ENCODE results near the gene RPL4. TPM values are rescaled to one million over a fixed set of nuclear protein-coding genes. Genes with fewer than 3 reads are reported as not detected.
A peak's percentile ranks its signal among the peaks of the same experiment; 100 is the strongest.
"Not testable (repeated sequence)": the region's sequence is repeated elsewhere in the genome, so short reads cannot be mapped to it uniquely, and the experiment has no call there.

Gene RPL4
- total and polyA plus RNA-seq, 5 experiments from 2014 or later = 1,518 to 3,880 (median 1,766) TPM

GRCh38 chr15:66486887-66487286 is 17.8 kb downstream of the RPL4 start:
- no peak overlapping the region for H3K4me3 Mint-ChIP-seq
- peak overlapping the region in 3 of 10 donors; percentile 11 to 81 (median 72) for H3K27ac Mint-ChIP-seq
- ATAC-seq (no peak), DNase-seq (no peak)
- peaks cover 0 to 7% (median 4%) of the 10 kb centered on the region in 4 donors for H3K4me1 Mint-ChIP-seq
- H3K9me3 Mint-ChIP-seq = no peaks in the 10 kb centered on the region
- H3K36me3 Mint-ChIP-seq = peaks cover 0 to 80% (median 10%) of the 10 kb centered on the region in 3 donors
- H3K27me3 Mint-ChIP-seq = no peaks in the 10 kb centered on the region
- POLR2A ChIA-PET = interaction anchor here (3.5 kb wide), 1 partner anchor 11 kb away, joined by 11 read pairs; the partner anchor contains the start of gene SNAPC5

DNA sequence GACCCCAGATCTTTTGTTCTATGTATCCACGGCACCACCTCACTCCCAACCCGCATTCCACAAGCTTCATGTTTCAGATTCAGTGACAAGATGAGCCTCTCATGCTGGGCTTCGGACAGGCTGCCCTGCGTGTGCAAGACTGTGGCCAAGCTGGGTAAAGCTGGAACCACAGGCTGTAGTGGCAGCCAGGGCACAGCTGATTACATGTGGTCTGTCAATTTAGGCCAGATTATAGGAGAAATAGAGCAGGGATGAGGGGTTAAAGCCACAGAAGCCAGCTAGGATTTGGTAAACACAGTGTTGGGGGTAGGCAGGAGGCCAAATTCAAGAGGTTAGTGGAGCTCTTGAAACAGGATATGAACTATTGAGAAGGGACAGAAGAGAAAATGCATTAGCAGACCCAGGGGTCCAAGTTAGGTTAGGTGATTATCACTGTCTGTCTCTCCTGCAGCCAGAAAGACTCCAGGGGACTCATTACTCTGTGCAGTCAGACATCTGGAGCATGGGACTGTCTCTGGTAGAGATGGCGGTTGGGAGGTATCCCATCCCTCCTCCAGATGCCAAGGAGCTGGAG is 20.0 kb downstream of the RPL4 start:
- Mint-ChIP-seq H3K4me1 (peaks cover 0 to 7% (median 4%) of the 10 kb centered on the region in 4 donors), H3K4me3 (no peak overlapping the region), H3K9me3 (no peaks in the 10 kb centered on the region), H3K27me3 (no peaks in the 10 kb centered on the region), H3K27ac (peak overlapping the region in 7 of 10 donors; percentile 37 to 90 (median 67)), H3K36me3 (peaks cover 0 to 77% (median 14%) of the 10 kb centered on the region in 3 donors)
- DNase-seq (no peak), ATAC-seq (no peak)
- POLR2A ChIA-PET = interaction anchor here (3.5 kb wide), 1 partner anchor 13 kb away, joined by 11 read pairs; the partner anchor contains the start of gene SNAPC5

GRCh38 chr15:66483131-66483566 is 21.5 kb downstream of the RPL4 start:
- POLR2A ChIA-PET = no interaction called here
- Mint-ChIP-seq H3K4me3 (no peak overlapping the region), H3K27me3 (no peaks in the 10 kb centered on the region), H3K4me1 (peaks cover 0 to 11% (median 6%) of the 10 kb centered on the region in 4 donors), H3K9me3 (no peaks in the 10 kb centered on the region), H3K27ac (peak overlapping the region in 8 of 10 donors; percentile 32 to 90 (median 57)), H3K36me3 (peaks cover 0 to 65% (median 14%) of the 10 kb centered on the region in 3 donors)
- DNase-seq (no peak), ATAC-seq (no peak)

GRCh38 chr15:66482539-66482938 is 22.1 kb downstream of the RPL4 start:
- Mint-ChIP-seq H3K4me3 (no peak overlapping the region), H3K27me3 (no peaks in the 10 kb centered on the region), H3K36me3 (peaks cover 0 to 59% (median 14%) of the 10 kb centered on the region in 3 donors), H3K4me1 (peaks cover 0 to 10% (median 6%) of the 10 kb centered on the region in 4 donors), H3K9me3 (no peaks in the 10 kb centered on the region), H3K27ac (peak overlapping the region in 8 of 10 donors; percentile 47 to 90 (median 74))
- POLR2A ChIA-PET = no interaction called here
- ATAC-seq (no peak), DNase-seq (no peak)

GRCh38 chr15:66481107-66481856 is 23.4 kb downstream of the RPL4 start:
- H3K27ac Mint-ChIP-seq = peak overlapping the region in 6 of 10 donors; percentile 24 to 90 (median 58)

DNA sequence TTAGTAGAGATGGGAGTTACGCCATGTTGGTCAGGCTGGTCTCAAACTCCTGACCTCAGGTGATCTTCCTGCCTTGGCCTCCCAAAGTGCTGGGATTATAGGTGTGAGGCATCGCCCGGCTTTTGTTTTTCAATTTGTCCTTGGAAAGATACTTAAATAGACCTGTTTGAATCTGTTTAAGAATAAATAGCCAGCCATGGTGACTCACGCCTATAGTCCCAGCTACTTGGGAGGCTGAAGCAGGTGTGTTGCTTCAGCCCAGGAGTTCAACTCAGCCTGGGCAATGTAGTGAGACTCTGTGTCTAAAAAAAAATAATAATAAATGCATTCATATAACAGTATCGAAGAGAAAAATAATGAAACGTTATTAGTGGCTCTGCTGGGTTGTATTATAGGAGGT is 24.4 kb downstream of the RPL4 start:
- DNase-seq (no peak), ATAC-seq (no peak)
- Mint-ChIP-seq H3K27me3 (no peaks in the 10 kb centered on the region), H3K27ac (peak overlapping the region in 2 of 10 donors; percentile 4 to 32), H3K9me3 (no peaks in the 10 kb centered on the region), H3K4me1 (peaks cover 4 to 20% (median 13%) of the 10 kb centered on the region in 4 donors), H3K4me3 (no peak overlapping the region), H3K36me3 (peaks cover 0 to 45% (median 14%) of the 10 kb centered on the region in 3 donors)
- POLR2A ChIA-PET = no interaction called here

More at GRCh38 chr15:66481107-66481856, 23.4 kb downstream of the RPL4 start:
- ATAC-seq = no peak
- DNase-seq = no peak
- Mint-ChIP-seq H3K27me3 (no peaks in the 10 kb centered on the region), H3K36me3 (peaks cover 0 to 47% (median 14%) of the 10 kb centered on the region in 3 donors), H3K4me1 (peaks cover 2 to 19% (median 9%) of the 10 kb centered on the region in 4 donors), H3K4me3 (no peak overlapping the region), H3K9me3 (no peaks in the 10 kb centered on the region)
- POLR2A ChIA-PET = no interaction called here

DNA sequence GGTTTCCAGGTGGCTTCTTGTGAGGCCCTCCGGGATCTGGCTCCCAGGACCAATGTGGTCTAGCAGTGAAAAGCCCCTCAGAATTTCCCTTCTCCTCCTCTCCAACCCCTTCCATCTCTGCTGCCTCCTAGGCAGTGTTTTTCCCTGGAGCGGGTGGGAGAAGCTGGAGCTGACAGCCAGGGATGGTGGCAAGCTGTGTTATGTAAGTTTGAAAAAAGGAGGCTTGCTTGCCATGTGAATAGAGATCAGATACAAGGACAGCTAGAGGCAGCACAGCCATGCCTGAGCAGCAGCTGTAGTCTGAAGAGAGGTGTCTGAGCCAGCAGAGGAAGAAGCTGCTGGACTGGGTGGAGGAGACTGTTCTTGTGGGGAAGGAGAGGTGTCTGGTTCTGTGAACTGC is 27.6 kb downstream of the RPL4 start:
- POLR2A ChIA-PET = no interaction called here
- ATAC-seq (no peak), DNase-seq (no peak)
- peak overlapping the region; percentile 18 to 91 (median 80) for H3K27ac Mint-ChIP-seq
- H3K9me3 Mint-ChIP-seq = no peaks in the 10 kb centered on the region
- peaks cover 0 to 18% (median 7%) of the 10 kb centered on the region in 3 donors for H3K36me3 Mint-ChIP-seq
- no peaks in the 10 kb centered on the region for H3K27me3 Mint-ChIP-seq
- peaks cover 13 to 26% (median 18%) of the 10 kb centered on the region in 4 donors for H3K4me1 Mint-ChIP-seq
- no peak overlapping the region for H3K4me3 Mint-ChIP-seq

- ATAC-seq (no peak), DNase-seq (no peak)
- Mint-ChIP-seq H3K9me3 (no peaks in the 10 kb centered on the region), H3K36me3 (peaks cover 0 to 13% (median 6%) of the 10 kb centered on the region in 3 donors), H3K4me1 (peaks cover 18 to 31% (median 20%) of the 10 kb centered on the region in 4 donors), H3K4me3 (no peak overlapping the region), H3K27ac (peak overlapping the region; percentile 36 to 91 (median 74)), H3K27me3 (no peaks in the 10 kb centered on the region)
- POLR2A ChIA-PET = no interaction called here
Observed at GRCh38 chr15:66476535-66476934, 28.1 kb downstream of the RPL4 start.

DNA sequence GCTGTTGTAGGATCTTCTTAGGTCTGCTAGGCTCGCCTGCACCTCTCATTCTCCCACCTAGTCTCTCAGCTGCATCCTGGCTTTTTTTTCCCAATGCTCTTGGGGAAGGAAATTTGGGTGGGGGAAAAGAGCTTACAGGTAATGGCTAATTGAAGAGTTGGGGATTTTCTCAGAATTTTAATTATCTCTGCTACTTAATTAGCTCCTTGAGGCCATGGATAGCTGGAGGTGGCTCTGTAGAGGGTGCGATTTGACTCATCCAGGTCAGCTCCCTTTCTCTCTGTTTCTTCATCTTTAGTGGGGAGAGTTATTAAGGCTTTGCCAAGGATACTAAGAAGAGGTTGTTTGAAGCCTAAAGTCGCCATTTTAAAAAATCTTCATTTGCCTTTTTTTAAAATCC is 29.7 kb downstream of the RPL4 start:
- DNase-seq = no peak
- POLR2A ChIA-PET = no interaction called here
- ATAC-seq = no peak
- Mint-ChIP-seq H3K36me3 (peaks cover 0 to 3% (median 0%) of the 10 kb centered on the region in 3 donors), H3K4me1 (peaks cover 21 to 47% (median 34%) of the 10 kb centered on the region in 4 donors), H3K27ac (peak overlapping the region; percentile 2 to 91 (median 46)), H3K9me3 (no peaks in the 10 kb centered on the region), H3K4me3 (no peak overlapping the region), H3K27me3 (no peaks in the 10 kb centered on the region)

DNA sequence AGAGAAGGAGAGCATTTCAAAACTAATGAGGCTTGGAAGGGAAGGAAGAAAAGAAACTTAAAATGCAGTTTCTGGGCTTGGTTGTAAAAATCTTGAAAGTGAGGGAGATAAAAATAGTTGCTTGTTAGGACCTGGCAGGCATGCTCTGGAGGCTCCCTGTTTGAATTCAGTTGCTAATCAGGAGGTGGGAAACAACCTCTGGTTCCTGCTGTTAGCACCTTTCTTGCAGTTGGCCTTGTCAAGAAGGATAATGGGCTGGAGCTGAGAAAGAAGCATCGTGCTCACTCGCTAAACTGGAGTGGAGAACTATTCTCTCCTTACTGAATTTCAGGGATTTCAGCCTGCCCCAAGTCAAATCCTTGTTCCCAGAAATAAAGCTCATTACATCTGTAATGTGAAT is 30.5 kb downstream of the RPL4 start:
- Mint-ChIP-seq H3K27me3 (no peaks in the 10 kb centered on the region), H3K27ac (peak overlapping the region; percentile 6 to 86 (median 52)), H3K4me3 (no peak overlapping the region), H3K9me3 (no peaks in the 10 kb centered on the region), H3K4me1 (peaks cover 17 to 46% (median 36%) of the 10 kb centered on the region in 4 donors), H3K36me3 (peaks cover 0 to 6% (median 0%) of the 10 kb centered on the region in 3 donors)
- POLR2A ChIA-PET = no interaction called here
- ATAC-seq (no peak), DNase-seq (no peak)

DNA sequence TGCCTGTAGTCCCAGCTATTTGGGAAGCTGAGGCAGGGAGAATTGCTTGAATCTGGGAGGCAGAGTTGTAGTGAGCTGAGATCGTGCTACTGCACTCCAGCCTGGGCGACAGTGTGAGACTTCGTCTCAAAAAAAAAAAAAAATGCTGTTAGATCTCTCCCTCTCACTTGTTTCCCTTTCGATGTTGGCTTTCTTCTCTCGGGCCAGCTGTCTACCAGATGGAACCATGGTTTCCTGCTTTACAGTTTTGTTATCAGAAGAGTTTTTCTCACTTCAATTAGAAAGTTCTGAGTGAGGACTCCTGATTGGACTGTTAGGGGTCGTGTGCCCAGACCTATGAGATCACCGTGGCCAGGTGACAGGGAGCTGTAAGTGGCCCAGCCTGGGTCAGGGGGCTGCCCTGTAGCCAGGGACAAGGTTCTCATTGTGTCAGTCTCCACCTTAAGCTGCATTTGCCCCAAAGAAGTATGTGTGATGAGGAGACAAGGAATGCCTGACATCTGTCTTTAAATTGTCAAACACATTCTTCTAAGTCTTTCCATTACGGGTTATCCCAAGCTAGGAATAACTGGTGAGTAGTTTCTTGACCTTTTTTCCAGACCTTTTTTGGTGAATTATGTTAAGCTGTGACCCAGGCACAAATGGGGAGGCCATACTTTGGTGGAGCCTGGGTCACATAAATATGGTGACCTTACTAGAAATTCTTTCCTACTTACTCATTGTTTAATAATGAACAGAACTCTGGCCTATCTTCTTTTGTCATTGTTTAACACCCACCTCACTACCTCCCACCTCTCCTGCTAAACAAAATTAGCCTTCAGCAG is 32.3 kb downstream of the RPL4 start:
- POLR2A ChIA-PET = interaction anchor here (0.6 to 2.8 kb wide), 5 partner anchors 25 to 116 kb away, joined by 3 to 14 read pairs (median 6); partner anchors contain the start of genes MAP2K1, RPL4, SNAPC5 and TIPIN
- peak overlapping the region; percentile 79 to 96 (median 94) for H3K27ac Mint-ChIP-seq
- peak overlapping the region; percentile 46 to 86 (median 75) for H3K4me3 Mint-ChIP-seq
- peak in 9 of 10 donors; percentile 9 to 80 (median 61) for DNase-seq
- H3K27me3 Mint-ChIP-seq = no peaks in the 10 kb centered on the region
- H3K9me3 Mint-ChIP-seq = no peaks in the 10 kb centered on the region
- H3K36me3 Mint-ChIP-seq = peaks cover 0 to 9% (median 0%) of the 10 kb centered on the region in 3 donors
- peaks cover 17 to 46% (median 36%) of the 10 kb centered on the region in 4 donors for H3K4me1 Mint-ChIP-seq
- ATAC-seq = peak; percentile 97 to 98

DNA sequence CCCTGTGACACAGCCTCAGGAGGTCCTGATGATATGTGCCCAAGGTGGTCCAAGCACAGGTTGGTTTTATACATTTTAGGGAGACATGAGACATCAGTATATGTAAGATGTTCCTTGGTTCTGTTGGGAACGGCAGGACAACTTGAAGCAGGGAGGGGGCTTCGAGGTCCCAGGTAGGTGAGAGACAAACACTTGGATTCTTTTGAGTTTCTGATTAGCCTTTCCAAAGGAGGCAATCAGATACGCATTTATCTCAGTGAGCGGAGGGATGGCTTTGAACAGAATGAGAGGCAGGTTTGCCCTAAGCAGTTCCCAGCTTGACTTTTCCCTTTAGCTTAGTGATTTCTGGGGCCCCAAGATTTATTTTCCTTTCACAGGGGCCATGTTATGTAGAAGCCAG is 33.8 kb downstream of the RPL4 start:
- H3K27me3 Mint-ChIP-seq, ATAC-seq, H3K36me3 Mint-ChIP-seq, DNase-seq, H3K9me3 Mint-ChIP-seq: not testable (repeated sequence)
- Mint-ChIP-seq H3K27ac (peak overlapping the region; percentile 77 to 96 (median 90)), H3K4me3 (peak overlapping the region in 4 of 10 donors; percentile 4 to 64 (median 36)), H3K4me1 (peaks cover 6 to 37% (median 34%) of the 10 kb centered on the region in 4 donors)
- POLR2A ChIA-PET = interaction anchor here (2.8 kb wide), 1 partner anchor 34 kb away, joined by 14 read pairs; the partner anchor contains the start of genes RPL4 and ZWILCH

Measured in naive thymus-derived CD8-positive, alpha-beta T cell (primary cell).